Regular cardiac myocyte (primary cell): ENCODE measurements around the gene EMX2. TPM values are rescaled to one million over a fixed set of nuclear protein-coding genes. Genes with fewer than 3 reads are reported as not detected.

Source experiments
- total RNA-seq: library from RNA; depleted of rRNA; stranded (reverse); fragments of >200 nt; gene quantifications from 2 replicates; pipeline ENCODE4 v1.2.3, GENCODE V29; 2014

Gene EMX2
- total RNA-seq: under 0.01 and 0.28 TPM in 2 replicates

DNA sequence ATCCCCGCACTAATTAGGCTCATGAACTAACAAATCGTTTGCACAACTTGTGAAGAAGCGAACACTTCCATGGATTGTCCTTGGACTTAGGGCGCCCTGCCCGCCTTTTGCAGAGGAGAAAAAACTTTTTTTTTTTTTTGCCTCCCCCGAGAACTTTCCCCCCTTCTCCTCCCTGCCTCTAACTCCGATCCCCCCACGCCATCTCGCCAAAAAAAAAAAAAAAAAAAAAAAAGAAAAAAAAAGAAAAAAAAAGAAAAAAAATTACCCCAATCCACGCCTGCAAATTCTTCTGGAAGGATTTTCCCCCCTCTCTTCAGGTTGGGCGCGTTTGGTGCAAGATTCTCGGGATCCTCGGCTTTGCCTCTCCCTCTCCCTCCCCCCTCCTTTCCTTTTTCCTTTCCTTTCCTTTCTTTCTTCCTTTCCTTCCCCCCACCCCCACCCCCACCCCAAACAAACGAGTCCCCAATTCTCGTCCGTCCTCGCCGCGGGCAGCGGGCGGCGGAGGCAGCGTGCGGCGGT, at the start of gene EMX2:
Gene EMX2 (plus strand): TSS at position 41 of the 519 bp plus-strand sequence. CDS start 522 bp downstream, outside the sequence.

Other genes with a start within 250 kb of the EMX2 start
- gene PDZD8, start 167.3 kb upstream of the EMX2 start, total RNA-seq: 13.5 and 18.2 TPM in 2 replicates